HL-60 (cell line): ENCODE measurements around the gene MDP1.

Experiments used
- DNase-seq, 2 experiments: peaks; one replicate each; pipeline ENCODE4 v3.0.0-alpha.2; 2010 to 2020; ENCODE audit warnings: low read depth in 1 of 2, low spot score in 1 of 2
- H3K27ac ChIP-seq: fragments of 250-450 bp; sonication (Bioruptor Pico); replicated peaks from 2 replicates; pipeline ENCODE4 v1.5.1; 2020; ENCODE audit warnings: mild to moderate bottlenecking, moderate library complexity
- H3K27me3 ChIP-seq: fragments of 250-450 bp; sonication (Bioruptor Pico); 2 replicates; pipeline ENCODE4 v1.5.1; 2021; ENCODE audit warnings: mild to moderate bottlenecking, moderate library complexity; ENCODE audit not compliant: insufficient read depth, poor library complexity, severe bottlenecking
- H3K4me3 ChIP-seq: replicated peaks from 2 replicates; pipeline ENCODE4 v1.5.1; 2011; ENCODE audit warnings: mild to moderate bottlenecking, control low read depth, low read length; ENCODE audit not compliant: insufficient read depth
- CTCF ChIP-seq: IDR thresholded peaks from one replicate; pipeline ENCODE4 v1.5.1; 2011; ENCODE audit warnings: low read length, control low read depth, inconsistent platforms; ENCODE audit not compliant: insufficient read depth
- GABPA ChIP-seq: IDR thresholded peaks from 2 replicates; pipeline ENCODE4 v1.6.1; 2012; ENCODE audit warnings: low read depth
- POLR2AphosphoS5 ChIP-seq: IDR thresholded peaks from 2 replicates; pipeline ENCODE4 v1.6.1; 2012; ENCODE audit warnings: low read depth
- REST ChIP-seq: IDR thresholded peaks from 2 replicates; pipeline ENCODE4 v1.6.1; 2012; ENCODE audit warnings: low read depth; ENCODE audit not compliant: insufficient replicate concordance
- SPI1 ChIP-seq: IDR thresholded peaks from 2 replicates; pipeline ENCODE4 v1.6.1; 2012; ENCODE audit warnings: low read depth, mild to moderate bottlenecking, borderline replicate concordance

The MDP1 gene

GRCh38 chr14:24184104-24184970 is 31.5 kb downstream of the MDP1 start:
- Histone ChIP-seq H3K27ac (no peak overlapping the region), H3K27me3 (no peaks in the 10 kb centered on the region), H3K4me3 (no peak overlapping the region)
- DNase-seq: no peak
- TF ChIP-seq REST (no peak), POLR2AphosphoS5 (no peak), GABPA (no peak), SPI1 (no peak), CTCF (no peak)

- no peak overlapping the region for H3K4me3 ChIP-seq
- DNase-seq: no peak
- no peak overlapping the region for H3K27ac ChIP-seq
- TF ChIP-seq CTCF (no peak), REST (no peak), GABPA (no peak), SPI1 (no peak), POLR2AphosphoS5 (no peak)
- no peaks in the 10 kb centered on the region for H3K27me3 ChIP-seq
These were observed 32.8 kb downstream of the MDP1 start for GRCh38 chr14:24183014-24183481.

- no peaks in the 10 kb centered on the region for H3K27me3 ChIP-seq
- H3K27ac ChIP-seq: no peak overlapping the region
- no peak overlapping the region for H3K4me3 ChIP-seq
- TF ChIP-seq CTCF: no peak
- TF ChIP-seq GABPA: no peak
- TF ChIP-seq POLR2AphosphoS5: no peak
- TF ChIP-seq SPI1: no peak
- TF ChIP-seq REST: no peak
- no peak for DNase-seq
These were observed 33.6 kb downstream of the MDP1 start for GRCh38 chr14:24182110-24182882.
